ENCODE data around the gene IL10RB.

- TF ChIP-seq CTCF (IDR thresholded peaks at IDR 0.05) (no peak), POLR2A (IDR thresholded peaks at IDR 0.05; ENCODE audit: low read depth) (no peak), POLR2AphosphoS5 (IDR thresholded peaks at IDR 0.05) (no peak), EP300 (IDR thresholded peaks at IDR 0.05) (no peak)
These were observed 20.8 kb upstream of the IL10RB start for GRCh38 chr21:33245289-33245918.

All from esophagus muscularis mucosa (tissue), 4 donors.